Measurements from ENCODE around the gene ARHGEF1.

DNA sequence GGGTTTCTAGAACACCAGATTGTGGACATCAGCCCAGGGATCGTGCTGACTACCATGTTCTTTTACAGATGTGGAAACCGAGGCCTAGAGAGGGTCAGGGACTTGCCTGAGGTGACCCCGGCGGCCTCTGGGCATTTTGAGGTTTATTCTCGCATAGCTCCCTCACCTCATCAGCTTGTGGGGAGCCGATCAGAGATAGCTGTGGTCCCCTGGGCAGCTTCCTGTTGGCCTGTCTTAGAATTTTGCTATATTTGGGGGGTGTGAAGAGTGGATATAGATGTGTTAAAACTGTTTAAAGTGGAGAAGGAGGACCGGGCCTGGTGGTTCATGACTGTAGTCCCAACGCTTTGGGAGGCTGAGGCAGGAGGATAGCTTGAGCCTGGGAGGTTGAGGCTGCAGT is 6.9 kb downstream of the ARHGEF1 start:
- TF ChIP-seq, protein P1, sequence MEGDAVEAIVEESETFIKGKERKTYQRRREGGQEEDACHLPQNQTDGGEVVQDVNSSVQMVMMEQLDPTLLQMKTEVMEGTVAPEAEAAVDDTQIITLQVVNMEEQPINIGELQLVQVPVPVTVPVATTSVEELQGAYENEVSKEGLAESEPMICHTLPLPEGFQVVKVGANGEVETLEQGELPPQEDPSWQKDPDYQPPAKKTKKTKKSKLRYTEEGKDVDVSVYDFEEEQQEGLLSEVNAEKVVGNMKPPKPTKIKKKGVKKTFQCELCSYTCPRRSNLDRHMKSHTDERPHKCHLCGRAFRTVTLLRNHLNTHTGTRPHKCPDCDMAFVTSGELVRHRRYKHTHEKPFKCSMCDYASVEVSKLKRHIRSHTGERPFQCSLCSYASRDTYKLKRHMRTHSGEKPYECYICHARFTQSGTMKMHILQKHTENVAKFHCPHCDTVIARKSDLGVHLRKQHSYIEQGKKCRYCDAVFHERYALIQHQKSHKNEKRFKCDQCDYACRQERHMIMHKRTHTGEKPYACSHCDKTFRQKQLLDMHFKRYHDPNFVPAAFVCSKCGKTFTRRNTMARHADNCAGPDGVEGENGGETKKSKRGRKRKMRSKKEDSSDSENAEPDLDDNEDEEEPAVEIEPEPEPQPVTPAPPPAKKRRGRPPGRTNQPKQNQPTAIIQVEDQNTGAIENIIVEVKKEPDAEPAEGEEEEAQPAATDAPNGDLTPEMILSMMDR (IDR thresholded peaks at IDR 0.05): no peak
- TF ChIP-seq EZH2 (IDR thresholded peaks at IDR 0.05; ENCODE audit: borderline replicate concordance, insufficient read depth, low read depth, low read length, poor library complexity, severe bottlenecking): no peak
